ENCODE measurements around the gene MACF1. TPM values are rescaled to one million over a fixed set of nuclear protein-coding genes. Genes with fewer than 3 reads are reported as not detected.
"Not testable (repeated sequence)": the region's sequence is repeated elsewhere in the genome, so short reads cannot be mapped to it uniquely, and the experiment has no call there.

MACF1 gene
- total RNA-seq, 1 donor, result 284 TPM

- H3K4me3 ChIP-seq (ENCODE audit: low read depth, low read length), result no peak overlapping the region
- TF ChIP-seq, protein P1, sequence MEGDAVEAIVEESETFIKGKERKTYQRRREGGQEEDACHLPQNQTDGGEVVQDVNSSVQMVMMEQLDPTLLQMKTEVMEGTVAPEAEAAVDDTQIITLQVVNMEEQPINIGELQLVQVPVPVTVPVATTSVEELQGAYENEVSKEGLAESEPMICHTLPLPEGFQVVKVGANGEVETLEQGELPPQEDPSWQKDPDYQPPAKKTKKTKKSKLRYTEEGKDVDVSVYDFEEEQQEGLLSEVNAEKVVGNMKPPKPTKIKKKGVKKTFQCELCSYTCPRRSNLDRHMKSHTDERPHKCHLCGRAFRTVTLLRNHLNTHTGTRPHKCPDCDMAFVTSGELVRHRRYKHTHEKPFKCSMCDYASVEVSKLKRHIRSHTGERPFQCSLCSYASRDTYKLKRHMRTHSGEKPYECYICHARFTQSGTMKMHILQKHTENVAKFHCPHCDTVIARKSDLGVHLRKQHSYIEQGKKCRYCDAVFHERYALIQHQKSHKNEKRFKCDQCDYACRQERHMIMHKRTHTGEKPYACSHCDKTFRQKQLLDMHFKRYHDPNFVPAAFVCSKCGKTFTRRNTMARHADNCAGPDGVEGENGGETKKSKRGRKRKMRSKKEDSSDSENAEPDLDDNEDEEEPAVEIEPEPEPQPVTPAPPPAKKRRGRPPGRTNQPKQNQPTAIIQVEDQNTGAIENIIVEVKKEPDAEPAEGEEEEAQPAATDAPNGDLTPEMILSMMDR (IDR thresholded peaks at IDR 0.05; ENCODE audit: insufficient read depth, low read length), result peak; percentile 37
- peak; percentile 15 for DNase-seq (ENCODE audit: low read depth)
Measured at GRCh38 chr1:39507230-39507928, 302.9 kb downstream of the MACF1 start.

- no peak for DNase-seq (ENCODE audit: low read depth)
- no peak overlapping the region for H3K4me3 ChIP-seq (ENCODE audit: low read depth, low read length)
- TF ChIP-seq, protein P1 (IDR thresholded peaks at IDR 0.05; ENCODE audit: insufficient read depth, low read length), result no peak
Measured at GRCh38 chr1:39508266-39508665, 303.8 kb downstream of the MACF1 start.

DNA sequence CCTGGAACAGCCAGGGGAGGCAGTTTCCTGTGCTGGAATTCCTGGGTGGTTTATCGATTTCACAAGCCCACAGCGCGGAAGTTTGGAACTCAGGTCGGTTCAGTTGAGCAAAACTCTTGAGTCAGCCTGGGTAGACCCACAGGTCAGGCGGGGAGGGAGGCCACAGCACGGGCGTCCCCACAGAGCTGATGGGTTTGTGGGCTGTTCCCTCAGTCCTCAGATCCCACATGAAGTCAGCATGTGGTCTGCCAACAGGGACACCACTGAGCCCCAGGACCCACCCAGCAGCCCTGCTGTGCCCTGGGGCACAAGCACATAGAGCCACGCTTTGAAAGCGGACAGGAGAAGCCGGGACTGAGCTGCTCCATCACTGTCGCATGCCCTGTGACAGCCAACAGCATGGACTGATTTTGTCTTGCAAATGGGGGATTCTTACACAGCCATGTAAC, 304.4 kb downstream of the MACF1 start:
- TF ChIP-seq, protein P1 (IDR thresholded peaks at IDR 0.05; ENCODE audit: insufficient read depth, low read length), result no peak
- H3K4me3 ChIP-seq (ENCODE audit: low read depth, low read length), result no peak overlapping the region
- DNase-seq (ENCODE audit: low read depth), result peak; percentile 25

GRCh38 chr1:39509360-39510009, 305.0 kb downstream of the MACF1 start:
- no peak overlapping the region for H3K4me3 ChIP-seq (ENCODE audit: low read depth, low read length)
- TF ChIP-seq, protein P1 (IDR thresholded peaks at IDR 0.05; ENCODE audit: insufficient read depth, low read length), result no peak
- DNase-seq (ENCODE audit: low read depth), result no peak

GRCh38 chr1:39510570-39511186, 306.2 kb downstream of the MACF1 start:
- H3K4me3 ChIP-seq (ENCODE audit: low read depth, low read length); DNase-seq (ENCODE audit: low read depth): not testable (repeated sequence)

GRCh38 chr1:39511477-39511876, 307.0 kb downstream of the MACF1 start:
- not testable (repeated sequence) for H3K4me3 ChIP-seq (ENCODE audit: low read depth, low read length); DNase-seq (ENCODE audit: low read depth)

GRCh38 chr1:39512234-39512847, 307.8 kb downstream of the MACF1 start:
- H3K4me3 ChIP-seq (ENCODE audit: low read depth, low read length); DNase-seq (ENCODE audit: low read depth): not testable (repeated sequence)

DNA sequence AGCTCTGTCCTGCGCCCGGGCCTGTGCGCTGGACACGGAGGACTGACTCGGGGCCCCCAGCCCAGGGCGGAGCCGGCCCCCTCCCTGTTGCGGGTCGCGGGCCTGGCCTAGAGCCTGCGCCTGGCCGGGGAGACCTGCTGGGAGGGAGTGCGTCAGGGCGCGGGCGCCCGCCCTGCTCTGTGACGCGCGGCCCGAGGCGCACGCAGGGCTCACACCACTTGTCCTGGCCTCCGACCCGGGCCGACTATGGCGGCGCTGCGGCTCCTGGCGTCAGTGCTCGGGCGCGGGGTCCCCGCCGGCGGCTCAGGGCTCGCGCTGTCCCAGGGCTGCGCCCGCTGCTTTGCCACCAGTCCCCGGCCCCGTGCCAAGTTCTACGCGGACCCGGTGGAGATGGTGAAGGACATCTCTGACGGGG, 310.2 kb downstream of the MACF1 start:
- not testable (repeated sequence) for DNase-seq (ENCODE audit: low read depth); H3K4me3 ChIP-seq (ENCODE audit: low read depth, low read length)

DNA sequence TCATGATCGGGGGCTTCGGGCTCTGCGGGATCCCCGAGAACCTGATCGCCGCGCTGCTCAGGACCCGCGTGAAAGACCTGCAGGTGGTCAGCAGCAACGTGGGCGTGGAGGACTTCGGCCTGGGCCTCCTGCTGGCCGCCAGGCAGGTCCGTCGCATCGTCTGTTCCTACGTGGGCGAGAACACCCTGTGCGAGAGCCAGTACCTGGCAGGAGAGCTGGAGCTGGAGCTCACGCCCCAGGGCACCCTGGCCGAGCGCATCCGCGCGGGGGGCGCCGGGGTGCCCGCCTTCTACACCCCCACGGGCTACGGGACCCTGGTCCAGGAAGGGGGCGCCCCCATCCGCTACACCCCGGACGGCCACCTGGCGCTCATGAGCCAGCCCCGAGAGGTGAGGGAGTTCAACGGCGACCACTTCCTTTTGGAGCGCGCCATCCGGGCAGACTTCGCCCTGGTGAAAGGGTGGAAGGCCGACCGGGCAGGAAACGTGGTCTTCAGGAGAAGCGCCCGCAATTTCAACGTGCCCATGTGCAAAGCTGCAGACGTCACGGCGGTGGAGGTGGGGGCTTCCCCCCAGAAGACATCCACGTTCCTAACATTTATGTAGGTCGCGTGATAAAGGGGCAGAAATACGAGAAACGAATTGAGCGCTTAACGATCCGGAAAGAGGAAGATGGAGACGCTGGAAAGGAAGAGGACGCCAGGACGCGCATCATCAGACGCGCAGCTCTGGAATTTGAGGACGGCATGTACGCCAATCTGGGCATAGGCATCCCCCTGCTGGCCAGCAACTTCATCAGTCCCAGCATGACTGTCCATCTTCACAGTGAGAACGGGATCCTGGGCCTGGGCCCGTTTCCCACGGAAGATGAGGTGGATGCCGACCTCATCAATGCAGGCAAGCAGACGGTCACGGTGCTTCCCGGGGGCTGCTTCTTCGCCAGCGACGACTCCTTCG, 310.9 kb downstream of the MACF1 start:
- peak overlapping the region; percentile 46 for H3K4me3 ChIP-seq (ENCODE audit: low read depth, low read length)
- DNase-seq (ENCODE audit: low read depth), result peak; percentile 39

- not testable (repeated sequence) for H3K4me3 ChIP-seq (ENCODE audit: low read depth, low read length); DNase-seq (ENCODE audit: low read depth)
Measured at GRCh38 chr1:39516841-39517240, 312.3 kb downstream of the MACF1 start.

DNA sequence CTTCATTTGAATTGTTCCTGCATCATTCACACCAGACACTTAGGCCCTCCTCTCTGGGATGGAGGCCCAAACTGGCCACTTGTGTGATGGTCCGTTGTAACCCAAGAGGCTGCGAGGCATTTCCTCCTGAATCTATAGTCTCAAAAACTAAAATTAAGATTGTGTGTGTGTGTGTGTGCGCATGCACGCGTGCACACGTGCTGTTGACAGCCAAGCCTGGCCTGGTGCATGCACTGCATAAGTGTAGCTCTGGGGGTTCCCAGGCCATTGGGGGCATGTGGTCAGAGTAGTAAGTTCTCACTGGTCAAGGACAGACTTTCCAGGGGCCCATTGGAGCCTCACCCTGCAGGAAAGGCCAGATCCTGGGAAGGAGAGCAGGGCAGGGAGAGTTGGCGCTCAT, 313.4 kb downstream of the MACF1 start:
- not testable (repeated sequence) for H3K4me3 ChIP-seq (ENCODE audit: low read depth, low read length); DNase-seq (ENCODE audit: low read depth)

DNA sequence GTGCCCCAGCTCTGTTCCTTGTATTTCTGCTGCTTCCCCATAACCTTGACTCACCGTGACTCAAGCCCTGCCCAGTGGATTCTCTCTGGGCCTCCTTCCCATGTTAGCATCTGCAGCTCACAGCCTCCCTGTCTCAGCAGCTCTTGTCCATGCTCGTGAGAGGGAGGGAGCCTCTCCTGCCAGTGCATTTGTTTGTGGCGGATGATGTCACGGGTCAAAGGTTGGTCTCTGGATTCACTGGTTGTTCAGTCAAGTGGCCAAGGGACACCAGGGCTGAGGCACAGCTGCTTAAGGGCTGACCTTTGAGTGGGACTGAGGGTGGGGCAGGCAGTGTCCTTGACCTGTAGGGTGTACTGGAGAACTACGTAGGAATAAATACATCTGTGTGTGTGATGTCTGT, 314.9 kb downstream of the MACF1 start:
- H3K4me3 ChIP-seq (ENCODE audit: low read depth, low read length); DNase-seq (ENCODE audit: low read depth): not testable (repeated sequence)

All from fibroblast of the aortic adventitia (primary cell).